ENCODE data around the gene DNAH2.

GRCh38 chr17:7832431-7832830 is 114.9 kb downstream of the DNAH2 start:
- TF ChIP-seq CTCF (conservative IDR thresholded peaks at IDR 0.05; ENCODE audit: low read length) (no peak), EZH2phosphoT487 (IDR thresholded peaks at IDR 0.05; ENCODE audit: borderline replicate concordance, low read depth, low read length) (no peak)
